ENCODE results near the gene ST8SIA3.
"Not testable (repeated sequence)": the region's sequence is repeated elsewhere in the genome, so short reads cannot be mapped to it uniquely, and the experiment has no call there.

ST8SIA3 gene

DNA sequence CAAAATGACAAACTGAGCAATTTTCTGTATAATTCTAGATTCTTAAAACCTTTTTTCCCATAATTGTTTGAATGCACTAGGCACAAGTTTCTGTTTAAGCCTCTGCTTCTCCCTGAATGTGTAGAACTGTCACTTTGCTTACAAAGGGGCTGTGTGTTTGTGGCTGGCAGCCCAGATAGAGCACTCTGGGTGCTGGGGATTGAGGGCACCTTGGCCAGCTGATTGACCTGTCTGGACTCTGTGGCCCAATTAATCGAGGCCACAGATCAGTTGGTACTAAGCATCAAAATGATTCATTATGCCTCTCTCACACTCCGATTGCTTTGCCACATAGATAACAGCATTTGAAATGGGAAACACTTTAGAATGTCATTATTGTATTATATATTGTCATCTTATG, 12.1 kb downstream of the ST8SIA3 start:
- DNase-seq (ENCODE audit: low read depth in 1 of 2, low spot score in 1 of 2), result no peak

DNA sequence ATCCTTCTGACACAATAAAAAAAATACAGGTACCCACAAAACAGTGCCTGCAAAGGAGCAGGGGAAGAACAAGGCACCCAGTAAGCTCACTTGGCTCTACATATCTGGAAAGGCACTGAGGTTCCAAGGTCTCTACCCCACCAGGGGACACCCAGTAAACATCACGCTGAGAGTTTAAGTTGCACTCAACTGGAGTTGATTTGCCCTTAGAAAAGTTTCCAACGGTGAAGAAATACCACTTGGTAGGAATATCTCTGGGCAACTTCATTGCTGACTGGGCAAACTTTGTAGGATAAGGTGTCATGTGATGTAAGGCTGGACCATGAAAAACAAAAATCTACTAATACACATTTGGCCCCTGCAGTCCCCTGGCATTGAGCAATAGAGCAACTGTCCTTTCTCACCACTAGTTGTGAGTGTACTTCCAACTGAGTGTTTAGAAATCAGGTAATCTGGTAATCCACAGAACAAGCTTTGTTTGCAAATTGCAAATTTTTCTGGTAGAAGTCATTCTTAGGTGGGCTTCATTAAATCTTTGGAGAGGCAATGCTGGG, 14.2 kb downstream of the ST8SIA3 start:
- DNase-seq (ENCODE audit: low read depth in 1 of 2, low spot score in 1 of 2), result no peak

DNA sequence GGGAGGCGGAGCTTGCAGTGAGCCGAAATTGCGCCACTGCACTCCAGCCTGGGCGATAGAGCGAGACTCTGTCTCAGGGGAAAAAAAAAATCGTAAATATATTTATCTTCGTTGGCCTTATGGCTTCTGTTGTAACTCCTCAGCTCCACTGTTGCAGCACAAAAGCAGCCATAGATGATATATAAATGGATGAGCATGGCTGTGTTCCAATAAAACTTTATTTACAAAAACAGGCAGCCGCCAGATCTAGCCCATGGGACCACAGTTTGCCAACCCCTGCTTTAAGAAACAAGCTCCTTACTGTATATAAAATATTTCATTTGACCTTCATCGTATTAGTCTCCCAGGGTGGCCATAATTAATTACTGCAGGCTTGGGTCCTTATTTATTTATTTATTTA, 20.1 kb downstream of the ST8SIA3 start:
- DNase-seq (ENCODE audit: low read depth in 1 of 2, low spot score in 1 of 2), result no peak

DNA sequence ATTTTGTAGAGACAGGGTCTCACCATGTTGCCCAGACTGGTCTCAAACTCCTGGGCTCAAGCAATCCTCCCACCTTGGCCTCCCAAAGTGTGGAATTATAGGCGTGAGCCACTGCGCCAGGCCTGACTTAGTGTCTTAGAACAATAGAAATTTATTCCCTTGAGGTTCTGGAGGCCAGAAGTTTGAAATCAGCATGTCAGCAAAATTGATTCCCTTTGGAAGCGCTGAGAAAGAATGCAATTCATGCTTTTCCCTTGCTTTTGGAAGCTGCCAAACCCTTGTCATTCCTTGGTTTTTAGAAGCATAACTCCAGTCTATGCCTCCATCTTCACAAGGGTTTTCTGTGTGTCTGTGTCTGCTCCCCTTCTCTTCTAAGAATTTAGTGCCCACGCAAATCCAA, 20.7 kb downstream of the ST8SIA3 start:
- DNase-seq (ENCODE audit: low read depth in 1 of 2, low spot score in 1 of 2), result no peak

DNA sequence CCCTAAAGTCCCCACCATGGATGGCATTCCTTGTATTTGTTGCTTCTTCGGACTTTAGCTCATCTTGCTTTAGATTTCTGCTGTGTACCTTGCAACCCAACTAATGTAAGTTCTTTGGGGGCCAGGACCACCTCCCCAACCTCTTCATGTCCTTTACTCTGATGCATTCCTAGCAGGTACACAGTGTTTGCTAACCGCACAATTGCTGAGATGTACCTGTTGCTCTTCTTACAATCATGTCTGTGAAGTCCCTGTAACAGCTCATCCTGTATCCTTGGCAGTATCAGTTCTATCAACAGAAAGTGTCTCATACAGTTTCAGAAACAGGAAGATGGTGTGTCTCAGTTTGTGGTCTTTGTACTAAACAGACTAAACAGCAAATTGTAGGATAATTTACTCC, 24.1 kb downstream of the ST8SIA3 start:
- no peak for DNase-seq (ENCODE audit: low read depth in 1 of 2, low spot score in 1 of 2)

DNA sequence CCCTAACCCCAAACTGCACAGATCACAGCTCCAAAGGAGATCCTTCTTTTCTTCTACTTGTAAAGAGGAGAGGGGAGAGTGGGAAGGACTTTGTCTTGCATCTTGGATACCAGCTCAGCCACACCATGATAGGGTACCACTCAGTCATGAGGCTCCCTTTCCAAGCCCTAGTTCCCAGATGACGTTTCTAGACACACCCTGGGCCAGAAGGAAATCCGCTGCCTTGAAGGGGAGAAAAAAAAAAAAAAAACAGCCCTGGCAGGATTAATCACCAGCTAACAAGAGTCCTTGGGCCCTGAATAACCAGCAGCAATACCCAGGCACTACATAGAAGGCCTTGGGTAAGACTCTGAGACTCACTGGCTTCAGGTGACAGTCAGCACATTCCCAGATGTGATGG, 36.9 kb downstream of the ST8SIA3 start:
- DNase-seq (ENCODE audit: low read depth in 1 of 2, low spot score in 1 of 2), result no peak

DNA sequence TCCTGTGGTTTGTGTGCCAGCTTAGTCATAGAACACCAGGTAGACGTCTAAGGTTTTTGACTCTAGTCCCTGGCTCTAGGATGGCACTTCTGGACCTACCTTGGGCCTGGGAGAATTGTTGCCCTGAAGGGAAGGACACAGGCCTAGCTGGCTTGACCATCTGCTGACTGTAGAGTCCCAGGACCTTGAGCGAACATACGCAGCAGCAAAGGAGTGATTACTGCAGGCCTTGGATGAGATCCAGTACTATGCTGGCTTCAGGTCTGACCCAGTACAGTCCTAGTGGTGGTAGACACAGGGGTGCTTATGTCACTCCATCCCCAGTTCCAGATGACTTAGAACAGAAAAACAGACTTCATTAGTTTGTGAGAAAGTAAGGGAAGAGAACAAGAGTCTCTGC, 37.7 kb downstream of the ST8SIA3 start:
- no peak for DNase-seq (ENCODE audit: low read depth in 1 of 2, low spot score in 1 of 2)

DNA sequence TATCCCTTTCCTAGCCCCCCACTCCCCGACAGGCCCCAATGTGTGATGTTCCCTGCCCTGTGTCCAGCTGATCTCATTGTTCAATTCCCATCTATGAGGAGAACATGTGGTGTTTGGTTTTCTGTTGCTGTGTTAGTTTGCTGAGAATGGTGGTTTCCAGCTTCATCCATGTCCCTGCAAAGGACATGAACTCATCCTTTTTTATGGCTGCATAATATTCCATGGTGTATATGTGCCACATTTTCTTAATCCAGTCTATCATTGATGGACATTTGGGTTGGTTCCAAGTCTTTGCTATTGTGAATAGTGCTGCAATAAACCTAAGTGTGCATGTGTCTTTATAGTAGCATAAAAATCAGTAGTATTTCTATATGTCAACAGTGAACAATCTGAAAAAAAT, 42.4 kb downstream of the ST8SIA3 start:
- not testable (repeated sequence) for DNase-seq (ENCODE audit: low read depth in 1 of 2, low spot score in 1 of 2)

DNA sequence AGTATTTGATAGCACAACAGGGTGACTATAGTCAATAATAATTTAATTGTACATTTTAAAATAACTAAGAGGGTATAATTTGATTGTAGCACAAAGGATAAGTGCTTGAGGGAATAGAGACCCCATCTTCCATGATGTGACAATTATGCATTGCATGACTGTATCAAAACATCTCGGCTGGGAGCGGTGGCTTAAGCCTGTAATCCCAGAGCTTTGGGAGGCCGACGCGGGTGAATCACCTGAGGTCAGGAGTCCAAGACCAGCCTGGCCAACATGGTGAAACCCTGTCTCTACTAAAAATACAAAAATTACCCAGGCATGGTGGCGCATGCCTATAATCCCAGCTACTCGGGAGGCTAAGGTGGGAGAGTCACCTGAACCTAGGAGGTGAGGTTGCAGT, 44.5 kb downstream of the ST8SIA3 start:
- not testable (repeated sequence) for DNase-seq (ENCODE audit: low read depth in 1 of 2, low spot score in 1 of 2)

DNA sequence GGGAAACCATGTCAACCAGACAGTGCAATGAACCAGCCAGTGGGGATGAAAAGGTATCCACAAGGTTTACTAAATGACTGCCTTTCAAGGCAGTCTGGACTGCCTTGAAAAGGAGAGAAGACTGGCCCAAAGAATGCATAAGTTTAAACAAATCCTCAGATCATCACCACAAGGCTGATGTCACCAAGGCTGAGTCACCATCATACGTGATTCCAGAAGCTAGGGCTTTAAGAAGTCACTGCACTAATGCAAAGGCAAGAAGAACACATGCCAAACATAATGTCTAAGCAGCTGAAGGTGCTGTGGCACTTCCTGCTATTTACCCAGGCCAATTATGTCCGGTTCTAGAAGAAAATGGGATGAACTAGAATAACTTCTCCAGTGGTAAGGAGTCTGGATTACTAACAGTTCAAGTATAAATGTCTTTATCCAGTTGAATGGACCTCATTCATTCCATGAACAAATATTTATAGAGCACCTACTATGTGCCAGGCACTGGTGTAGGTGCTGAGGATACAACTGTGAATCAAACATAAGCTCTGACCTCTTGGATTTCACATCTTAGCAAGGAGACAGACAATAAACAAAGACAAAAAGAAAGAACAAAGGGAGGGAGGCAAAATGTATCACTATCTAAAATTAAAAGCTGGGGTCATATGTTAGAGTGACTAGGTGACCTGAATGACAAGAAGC, 45.2 kb downstream of the ST8SIA3 start:
- no peak for DNase-seq (ENCODE audit: low read depth in 1 of 2, low spot score in 1 of 2)

DNA sequence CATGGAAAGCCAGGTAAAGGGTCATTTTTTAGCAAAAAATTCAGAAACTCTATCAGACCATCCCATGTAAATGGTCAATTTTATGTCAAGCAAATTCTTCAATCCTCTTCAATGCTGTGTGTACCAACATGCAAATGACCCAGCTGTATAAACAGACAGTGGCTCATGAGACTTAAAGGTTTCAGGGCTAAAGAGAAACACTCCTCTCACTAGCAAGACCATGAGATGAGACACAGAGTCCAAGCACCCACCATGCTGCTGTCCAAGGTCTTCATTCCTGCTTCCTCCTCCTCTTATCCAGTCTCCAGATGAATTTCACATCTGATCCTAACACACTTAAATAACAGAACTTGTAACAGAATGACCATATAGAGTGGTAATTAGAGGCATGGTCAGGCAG, 52.0 kb downstream of the ST8SIA3 start:
- DNase-seq (ENCODE audit: low read depth in 1 of 2, low spot score in 1 of 2), result no peak

DNA sequence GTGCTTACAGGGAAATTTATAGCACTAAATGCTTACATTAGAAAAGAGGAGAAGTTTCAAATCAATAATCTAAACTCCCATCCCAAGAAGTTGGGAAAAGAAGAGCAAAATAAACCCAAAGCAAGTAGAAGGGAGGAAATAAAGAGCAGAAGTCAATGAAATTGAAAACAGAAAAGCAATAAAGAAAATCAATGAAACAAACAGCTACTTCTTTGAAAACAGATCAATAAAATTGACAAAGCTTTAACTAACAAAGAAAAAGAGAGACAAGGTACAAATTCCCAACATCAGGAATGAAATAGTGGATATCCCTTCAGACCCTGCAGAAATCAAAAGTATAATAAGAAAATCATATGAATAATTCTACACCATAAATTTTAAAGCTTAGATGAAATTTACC, 57.3 kb downstream of the ST8SIA3 start:
- no peak for DNase-seq (ENCODE audit: low read depth in 1 of 2, low spot score in 1 of 2)

DNA sequence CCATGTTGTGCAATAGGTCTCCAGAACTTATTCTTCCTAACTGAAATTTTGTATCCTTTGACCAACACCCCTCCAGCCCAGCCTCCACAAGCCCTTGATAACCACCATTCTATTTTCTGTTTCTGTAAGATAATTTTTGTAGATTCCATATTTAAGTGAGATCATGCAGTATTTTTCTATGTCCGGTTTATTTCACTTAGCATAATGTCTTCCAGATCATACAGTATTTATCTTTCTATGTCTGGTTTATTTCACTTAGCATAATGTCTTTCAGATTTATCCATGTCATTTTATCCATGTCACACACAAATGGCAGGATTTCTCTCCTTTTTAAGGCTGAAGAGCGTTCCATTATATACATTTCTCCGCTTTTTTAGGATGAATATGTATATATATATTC, 58.4 kb downstream of the ST8SIA3 start:
- DNase-seq (ENCODE audit: low read depth in 1 of 2, low spot score in 1 of 2), result no peak

DNA sequence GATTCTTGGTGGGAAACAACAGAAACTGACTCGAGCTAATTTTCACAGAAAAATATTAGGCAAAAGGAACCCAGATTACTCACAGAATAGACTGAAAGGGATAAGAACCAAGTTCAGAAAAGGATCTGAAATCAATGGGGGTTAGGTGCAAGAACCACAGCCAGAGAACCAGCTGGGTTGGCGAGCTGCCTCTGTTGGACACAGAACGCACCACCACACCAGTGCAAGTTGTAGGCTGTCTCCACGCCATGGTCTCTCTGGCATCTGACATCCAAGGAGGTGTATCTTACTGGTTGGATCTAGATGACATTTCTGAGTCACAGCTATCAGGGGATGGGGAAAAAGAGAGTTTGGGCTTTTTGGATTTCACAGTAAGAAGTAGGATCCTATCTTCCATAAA, 64.2 kb downstream of the ST8SIA3 start:
- no peak for DNase-seq (ENCODE audit: low read depth in 1 of 2, low spot score in 1 of 2)

Measured in activated CD4-positive, alpha-beta T cell treated with anti-CD3 and anti-CD28 coated beads, Interleukin-2, amount 50 U/mL, for 24 hours (primary cell).